Esophagus muscularis mucosa (tissue), 4 donors: ENCODE measurements around the gene TMEM53.

Experiments used
- CTCF ChIP-seq, 3 experiments: fragments of 200-600 bp in 2 of 3; fragments of 450-650 bp in 1 of 3; sonication (generic) in 2 of 3; IDR thresholded peaks; one replicate each; pipeline ENCODE4 v1.5.1; 2017 to 2019; ENCODE audit warnings: antibody characterized with exemption in 3 of 3, mild to moderate bottlenecking in 2 of 3, moderate library complexity in 1 of 3
- EP300 ChIP-seq: sonication (generic); formaldehyde crosslinking; IDR thresholded peaks from one replicate; pipeline ENCODE4 v1.6.1; 2017; ENCODE audit warnings: antibody characterized with exemption
- POLR2AphosphoS5 ChIP-seq, 2 donors: sonication (generic); formaldehyde crosslinking; IDR thresholded peaks; one replicate each; pipeline ENCODE4 v1.6.1; 2017; ENCODE audit warnings: antibody characterized with exemption in 2 of 2

- TF ChIP-seq CTCF (IDR thresholded peaks at IDR 0.05) (no peak), POLR2AphosphoS5 (IDR thresholded peaks at IDR 0.05) (no peak), EP300 (no peak)
These were observed 57.8 kb downstream of the TMEM53 start for GRCh38 chr1:44616284-44616990.
